GM23248 (cell line): Measurements from ENCODE around the gene SPINK7.
"Not testable (repeated sequence)": the region's sequence is repeated elsewhere in the genome, so short reads cannot be mapped to it uniquely, and the experiment has no call there.

Experiments used
- EZH2 ChIP-seq: fragments of 200-600 bp; sonication (generic); IDR thresholded peaks from 2 replicates; pipeline ENCODE4 v1.6.1; 2018; ENCODE audit warnings: antibody characterized with exemption, mild to moderate bottlenecking; ENCODE audit not compliant: insufficient read depth, poor library complexity, severe bottlenecking
- EZH2phosphoT487 ChIP-seq: fragments of 200-600 bp; sonication (generic); IDR thresholded peaks from 2 replicates; pipeline ENCODE4 v1.6.1; 2018; ENCODE audit warnings: antibody characterized with exemption, moderate library complexity, mild to moderate bottlenecking, low read depth; ENCODE audit not compliant: insufficient read depth

GRCh38 chr5:148280893-148281292, 31.3 kb upstream of the SPINK7 start:
- TF ChIP-seq EZH2, EZH2phosphoT487: not testable (repeated sequence)
